ENCODE data around the gene DPM2.

The DPM2 gene

GRCh38 chr9:127916720-127917581, 20.7 kb downstream of the DPM2 start, which contains the start of gene ST6GALNAC4:
Gene ST6GALNAC4, minus strand, starts transcription at chr9:127917041. Its CDS starts 622 bp downstream, at chr9:127916419.
- no peak for FAIRE-seq

- no peak for FAIRE-seq
These were observed 21.6 kb downstream of the DPM2 start for GRCh38 chr9:127915801-127916719.

- FAIRE-seq: no peak
These were observed 22.3 kb downstream of the DPM2 start for GRCh38 chr9:127915325-127915752.

- no peak for FAIRE-seq
These were observed 24.0 kb downstream of the DPM2 start for GRCh38 chr9:127913682-127914081.

GRCh38 chr9:127912882-127913281, 24.8 kb downstream of the DPM2 start:
- no peak for FAIRE-seq

- no peak for FAIRE-seq
These were observed 25.4 kb downstream of the DPM2 start for GRCh38 chr9:127912296-127912695.

- no peak for FAIRE-seq
These were observed 26.9 kb downstream of the DPM2 start for GRCh38 chr9:127910613-127911205.

- no peak for FAIRE-seq
These were observed 27.8 kb downstream of the DPM2 start for GRCh38 chr9:127909839-127910273.

- no peak for FAIRE-seq
These were observed 29.1 kb downstream of the DPM2 start for GRCh38 chr9:127908660-127908926.

- no peak for FAIRE-seq
These were observed 29.6 kb downstream of the DPM2 start for GRCh38 chr9:127907867-127908659.

- no peak for FAIRE-seq
These were observed 31.9 kb downstream of the DPM2 start for GRCh38 chr9:127905788-127906191.

- FAIRE-seq: no peak
These were observed 32.5 kb downstream of the DPM2 start for GRCh38 chr9:127905004-127905728.

GRCh38 chr9:127904561-127905003, 33.1 kb downstream of the DPM2 start:
- FAIRE-seq: no peak

GRCh38 chr9:127903557-127904475, 33.8 kb downstream of the DPM2 start:
- FAIRE-seq: no peak

- FAIRE-seq: no peak
These were observed 38.3 kb downstream of the DPM2 start, which contains the start of gene ST6GALNAC6 for GRCh38 chr9:127899128-127899943. Gene ST6GALNAC6, minus strand, starts transcription at chr9:127899603. Its CDS starts 1,622 bp downstream, at chr9:127897981.

GRCh38 chr9:127898433-127899127, 39.1 kb downstream of the DPM2 start:
- FAIRE-seq: no peak

- no peak for FAIRE-seq
These were observed 40.4 kb downstream of the DPM2 start for GRCh38 chr9:127897193-127897692.

- FAIRE-seq: no peak
These were observed 41.1 kb downstream of the DPM2 start for GRCh38 chr9:127896395-127897192.
